HG03103 (cell line): ENCODE data around the gene CTSD.
"Not testable (repeated sequence)": the region's sequence is repeated elsewhere in the genome, so short reads cannot be mapped to it uniquely, and the experiment has no call there.

ENCODE experiments used
- ATAC-seq: cut with Tn5 transposase; IDR thresholded peaks from one replicate; pipeline ENCODE4 v1.9.1; 2021; ENCODE audit warnings: low read depth; ENCODE audit not compliant: unreplicated experiment

CTSD gene

GRCh38 chr11:1763796-1764661 is at the start of gene CTSD:
Gene CTSD (minus strand): TSS chr11:1763927. CDS start chr11:1763859, 68 bp downstream.
- peak; percentile 70 for ATAC-seq

- not testable (repeated sequence) for ATAC-seq
Observed at GRCh38 chr11:1813356-1813755, 49.6 kb upstream of the CTSD start.

GRCh38 chr11:1812801-1813200 is 49.1 kb upstream of the CTSD start:
- no peak for ATAC-seq

GRCh38 chr11:1812274-1812673 is 48.5 kb upstream of the CTSD start:
- no peak for ATAC-seq

GRCh38 chr11:1810761-1811160 is 47.0 kb upstream of the CTSD start:
- no peak for ATAC-seq

- no peak for ATAC-seq
Observed at GRCh38 chr11:1807264-1807995, 43.7 kb upstream of the CTSD start.

- ATAC-seq: no peak
Observed at GRCh38 chr11:1805525-1805924, 41.8 kb upstream of the CTSD start.

- ATAC-seq: not testable (repeated sequence)
Observed at GRCh38 chr11:1803835-1804519, 40.2 kb upstream of the CTSD start.

- ATAC-seq: no peak
Observed at GRCh38 chr11:1803246-1803645, 39.5 kb upstream of the CTSD start.

GRCh38 chr11:1797391-1798125 is 33.8 kb upstream of the CTSD start:
- no peak for ATAC-seq

- ATAC-seq: no peak
Observed at GRCh38 chr11:1796413-1797011, 32.8 kb upstream of the CTSD start.

- ATAC-seq: no peak
Observed at GRCh38 chr11:1793081-1793480, 29.4 kb upstream of the CTSD start.

GRCh38 chr11:1792461-1792860 is 28.7 kb upstream of the CTSD start:
- ATAC-seq: no peak

- ATAC-seq: no peak
Observed at GRCh38 chr11:1791912-1792311, 28.2 kb upstream of the CTSD start.

- no peak for ATAC-seq
Observed at GRCh38 chr11:1786466-1786865, 22.7 kb upstream of the CTSD start.

GRCh38 chr11:1785749-1786413 is 22.2 kb upstream of the CTSD start:
- ATAC-seq: no peak

GRCh38 chr11:1784761-1785650 is 21.3 kb upstream of the CTSD start:
- ATAC-seq: no peak

GRCh38 chr11:1783725-1784529 is 20.2 kb upstream of the CTSD start:
- ATAC-seq: no peak
